H1 (cell line): ENCODE measurements around the gene CDC42EP3. TPM values are rescaled to one million over a fixed set of nuclear protein-coding genes. Genes with fewer than 3 reads are reported as not detected.

Experiments
- CTCF ChIA-PET: fragments of 300-600 bp; sonication (Branson Sonifier 250); formaldehyde crosslinking; loops from one replicate; lab custom pipeline; 2021; ENCODE audit not compliant: partially characterized antibody; lab: Charles Lee
- POLR2A ChIA-PET: fragments of 300-600 bp; sonication (Branson Sonifier 250); formaldehyde crosslinking; loops from one replicate; lab custom pipeline; 2021; ENCODE audit warnings: inconsistent platforms; ENCODE audit not compliant: partially characterized antibody; lab: Charles Lee
- DNase-seq, 2 experiments: peaks; one replicate each; pipeline versions ENCODE4 v3.0.0 to v3.0.0-alpha.2; 2010 to 2022; ENCODE audit warnings: low spot score in 2 of 2, low read depth in 1 of 2, mixed read lengths in 1 of 2
- FAIRE-seq: peaks from 2 replicates; lab custom pipeline; 2011; peaks lifted over from hg19 to GRCh38; lab: Jason Lieb, UNC
- H2AFZ ChIP-seq: 2 replicates; pipeline ENCODE4 v1.8.1; 2012; ENCODE audit warnings: low read length, inconsistent platforms
- H2AK5ac ChIP-seq: 2 replicates; pipeline ENCODE4 v1.6.1; 2013; ENCODE audit warnings: low read depth, low read length
- H2BK120ac ChIP-seq: replicated peaks from 2 replicates; pipeline ENCODE3; 2013; ENCODE audit warnings: low read depth, low read length, inconsistent platforms
- H2BK12ac ChIP-seq: 2 replicates; pipeline ENCODE4 v1.6.1; 2013; ENCODE audit warnings: low read depth, low read length
- H2BK15ac ChIP-seq: 2 replicates; pipeline ENCODE4 v1.6.1; 2013; ENCODE audit warnings: low read length
- H2BK20ac ChIP-seq: 2 replicates; pipeline ENCODE4 v1.6.1; 2013; ENCODE audit warnings: low read length
- H2BK5ac ChIP-seq: 2 replicates; pipeline ENCODE4 v1.6.1; 2013; ENCODE audit warnings: low read depth, low read length
- H3K14ac ChIP-seq: 2 replicates; pipeline ENCODE4 v1.6.1; 2013; ENCODE audit warnings: inconsistent platforms; ENCODE audit not compliant: insufficient read length
- H3K18ac ChIP-seq: 2 replicates; pipeline ENCODE4 v1.6.1; 2013; ENCODE audit warnings: low read length; ENCODE audit errors: extremely low read depth
- H3K23ac ChIP-seq: 2 replicates; pipeline ENCODE4 v1.6.1; 2013; ENCODE audit warnings: inconsistent platforms; ENCODE audit not compliant: insufficient read length
- H3K23me2 ChIP-seq: 2 replicates; pipeline ENCODE4 v1.6.1; 2013; ENCODE audit warnings: low read depth, low read length
- H3K27ac ChIP-seq: 2 replicates; pipeline ENCODE4 v1.6.1; 2011; ENCODE audit warnings: low read depth, low read length, inconsistent platforms
- H3K27me3 ChIP-seq, 4 experiments: replicated peaks in 1 of 4; 1 replicate in 1 of 4; 2 replicates in 3 of 4; pipeline versions ENCODE4 v1.6.1 to v1.8.1; 2011 to 2013; ENCODE audit warnings: low read length in 3 of 4, mild to moderate bottlenecking in 3 of 4, inconsistent platforms in 2 of 4, mixed read lengths in 2 of 4, moderate library complexity in 1 of 4; ENCODE audit not compliant: control insufficient read depth in 3 of 4, insufficient read depth in 3 of 4; ENCODE audit errors: extremely low read depth in 1 of 4
- H3K36me3 ChIP-seq, 4 experiments: 2 replicates each; pipeline versions ENCODE4 v1.6.1 to v1.8.1; 2011 to 2013; ENCODE audit warnings: mild to moderate bottlenecking in 4 of 4, low read length in 3 of 4, moderate library complexity in 2 of 4, control low read depth in 1 of 4, inconsistent platforms in 1 of 4; ENCODE audit not compliant: insufficient read depth in 4 of 4, control insufficient read depth in 2 of 4
- H3K4ac ChIP-seq: replicated peaks from 2 replicates; pipeline ENCODE3; 2013; ENCODE audit warnings: low read length, low read depth, mixed read lengths, inconsistent platforms; ENCODE audit not compliant: insufficient read length
- H3K4me1 ChIP-seq, 4 experiments: replicated peaks in 1 of 4; 1 replicate in 1 of 4; 2 replicates in 3 of 4; pipeline versions ENCODE4 v1.6.1 to v1.8.1; 2011 to 2013; ENCODE audit warnings: low read length in 3 of 4, inconsistent platforms in 2 of 4, mixed read lengths in 1 of 4; ENCODE audit not compliant: insufficient read depth in 4 of 4, control insufficient read depth in 3 of 4
- H3K4me2 ChIP-seq, 2 experiments: 2 replicates each; pipeline versions ENCODE4 v1.6.1 to v1.8.1; 2011 to 2013; ENCODE audit warnings: low read depth in 2 of 2, low read length in 2 of 2, control low read depth in 1 of 2, inconsistent platforms in 1 of 2, mild to moderate bottlenecking in 1 of 2; ENCODE audit not compliant: insufficient read depth in 1 of 2
- H3K4me3 ChIP-seq, 4 experiments: fragments of 200-600, 300-600 bp in 1 of 4; sonication (generic), shearing (Covaris generic), sonication (Bioruptor Twin) in 1 of 4; 2 replicates each; pipeline versions ENCODE4 v1.5.1 to v1.8.1; 2011 to 2016; ENCODE audit warnings: low read length in 4 of 4, low read depth in 3 of 4, control low read depth in 2 of 4, inconsistent platforms in 2 of 4, mild to moderate bottlenecking in 2 of 4, mixed read lengths in 1 of 4, moderate library complexity in 1 of 4; ENCODE audit not compliant: insufficient read depth in 2 of 4; ENCODE audit errors: extremely low read depth in 1 of 4
- H3K56ac ChIP-seq: replicated peaks from 2 replicates; pipeline ENCODE3; 2013; ENCODE audit warnings: low read depth, mild to moderate bottlenecking, mixed read lengths, low read length, inconsistent platforms; ENCODE audit not compliant: insufficient read length
- H3K79me1 ChIP-seq: 2 replicates; pipeline ENCODE4 v1.6.1; 2013; ENCODE audit warnings: low read depth, low read length, control low read depth
- H3K79me2 ChIP-seq, 2 experiments: 2 replicates each; pipeline versions ENCODE4 v1.6.1 to v1.8.1; 2012 to 2013; ENCODE audit warnings: low read length in 2 of 2, mild to moderate bottlenecking in 2 of 2, inconsistent platforms in 1 of 2; ENCODE audit not compliant: insufficient read depth in 2 of 2, control insufficient read depth in 1 of 2
- H3K9ac ChIP-seq, 4 experiments: replicated peaks in 1 of 4; 1 replicate in 1 of 4; 2 replicates in 3 of 4; pipeline versions ENCODE4 v1.6.1 to v1.8.1; 2011 to 2013; ENCODE audit warnings: low read depth in 3 of 4, low read length in 3 of 4, control low read depth in 2 of 4, mild to moderate bottlenecking in 2 of 4, moderate library complexity in 2 of 4, inconsistent platforms in 1 of 4; ENCODE audit errors: extremely low read depth in 1 of 4
- H3K9me3 ChIP-seq, 2 experiments: 2 replicates each; pipeline versions ENCODE4 v1.6.1 to v1.8.1; 2012 to 2013; ENCODE audit warnings: mild to moderate bottlenecking in 2 of 2, moderate library complexity in 2 of 2, control low read depth in 1 of 2, inconsistent platforms in 1 of 2, low read depth in 1 of 2, low read length in 1 of 2, mixed read lengths in 1 of 2; ENCODE audit not compliant: insufficient read depth in 2 of 2
- H4K20me1 ChIP-seq, 2 experiments: replicated peaks in 1 of 2; 2 replicates each; pipeline versions ENCODE3 to v1.8.1; 2011 to 2013; ENCODE audit warnings: inconsistent platforms in 2 of 2, low read length in 2 of 2, mild to moderate bottlenecking in 1 of 2; ENCODE audit not compliant: insufficient read depth in 2 of 2, control insufficient read depth in 1 of 2
- H4K5ac ChIP-seq: 2 replicates; pipeline ENCODE4 v1.6.1; 2013; ENCODE audit warnings: low read length, low read depth, mixed read lengths, inconsistent platforms; ENCODE audit not compliant: insufficient read length
- H4K8ac ChIP-seq: 2 replicates; pipeline ENCODE4 v1.8.0; 2013; ENCODE audit warnings: mild to moderate bottlenecking, moderate library complexity, low read length, inconsistent platforms; ENCODE audit not compliant: insufficient read depth; ENCODE audit errors: extremely low read depth
- H4K91ac ChIP-seq: replicated peaks from 2 replicates; pipeline ENCODE3; 2013; ENCODE audit warnings: low read length, mixed read lengths, inconsistent platforms; ENCODE audit not compliant: insufficient read length
- GABPA ChIP-seq: IDR thresholded peaks from 2 replicates; pipeline ENCODE4 v1.6.1; 2011; ENCODE audit warnings: mild to moderate bottlenecking, low read length, moderate library complexity, borderline replicate concordance; ENCODE audit not compliant: insufficient read depth
- KDM1A ChIP-seq: fragments of 200-600, 300-600 bp; sonication (generic); IDR thresholded peaks from 2 replicates; pipeline ENCODE4 v1.7.1; 2016; ENCODE audit warnings: mild to moderate bottlenecking, low read length, borderline replicate concordance
- POLR2A ChIP-seq, 2 experiments: IDR thresholded peaks; 1 replicate in 1 of 2; 2 replicates in 1 of 2; pipeline ENCODE4 v1.6.1; 2011; ENCODE audit warnings: low read depth in 2 of 2, low read length in 2 of 2, mild to moderate bottlenecking in 2 of 2; ENCODE audit errors: control extremely low read depth in 1 of 2
- RFX5 ChIP-seq: IDR thresholded peaks from 2 replicates; pipeline ENCODE4 v1.6.1; 2011; ENCODE audit warnings: low read depth, low read length, improper control_type of control experiment, borderline replicate concordance
- SUZ12 ChIP-seq: fragments of 200-600 bp; sonication (generic); IDR thresholded peaks from 2 replicates; pipeline ENCODE4 v1.6.1; 2012; ENCODE audit warnings: mild to moderate bottlenecking, inconsistent platforms, low read length, moderate library complexity, mixed read lengths
- WGBS, 2 experiments: shearing (Covaris generic) in 1 of 2; methylation state at CpG; one replicate each; pipeline versions ENCODE4 v1.1.6 to v1.1.7; 2013 to 2015; ENCODE audit warnings: low lambda C conversion rate in 2 of 2, mixed read lengths in 2 of 2, inconsistent platforms in 1 of 2, low coverage in 1 of 2, missing lambda C conversion rate in 1 of 2; ENCODE audit not compliant: insufficient replicate concordance in 2 of 2, insufficient coverage in 1 of 2, insufficient read length in 1 of 2; ENCODE audit errors: extremely low coverage in 1 of 2, missing lambda C conversion rate in 1 of 2; 5-methylcytosine and 5-hydroxymethylcytosine counted together
- polyA plus RNA-seq, 7 experiments: library from polyadenylated mRNA; depleted of rRNA in 3 of 7; stranded (reverse) in 5 of 7; unstranded in 2 of 7; fragments of >200 nt in 5 of 7; fragments of 200-250 nt in 2 of 7; gene quantifications; 1 replicate in 5 of 7; 2 replicates in 1 of 7; 4 replicates in 1 of 7; pipeline versions ENCODE4 v1.2.1 to v1.2.3, GENCODE V29; 2011 to 2013; ENCODE audit warnings: missing spikeins in 2 of 7, mixed read lengths in 2 of 7
- total RNA-seq: library from RNA; stranded (reverse); fragmentation: NEBNext Ultra II Directional; extraction: Animal tissue kit (Norgen Biotek cat#: 25700); gene quantifications from 2 replicates; pipeline ENCODE4 v1.2.1, GENCODE V29; 2021

CDC42EP3 gene
- total and polyA plus RNA-seq, 2 of the 8 experiments (the other 6 are each of a cell fraction or from before 2014, with no cell fraction given) = 18.4 to 24.7 TPM

DNA sequence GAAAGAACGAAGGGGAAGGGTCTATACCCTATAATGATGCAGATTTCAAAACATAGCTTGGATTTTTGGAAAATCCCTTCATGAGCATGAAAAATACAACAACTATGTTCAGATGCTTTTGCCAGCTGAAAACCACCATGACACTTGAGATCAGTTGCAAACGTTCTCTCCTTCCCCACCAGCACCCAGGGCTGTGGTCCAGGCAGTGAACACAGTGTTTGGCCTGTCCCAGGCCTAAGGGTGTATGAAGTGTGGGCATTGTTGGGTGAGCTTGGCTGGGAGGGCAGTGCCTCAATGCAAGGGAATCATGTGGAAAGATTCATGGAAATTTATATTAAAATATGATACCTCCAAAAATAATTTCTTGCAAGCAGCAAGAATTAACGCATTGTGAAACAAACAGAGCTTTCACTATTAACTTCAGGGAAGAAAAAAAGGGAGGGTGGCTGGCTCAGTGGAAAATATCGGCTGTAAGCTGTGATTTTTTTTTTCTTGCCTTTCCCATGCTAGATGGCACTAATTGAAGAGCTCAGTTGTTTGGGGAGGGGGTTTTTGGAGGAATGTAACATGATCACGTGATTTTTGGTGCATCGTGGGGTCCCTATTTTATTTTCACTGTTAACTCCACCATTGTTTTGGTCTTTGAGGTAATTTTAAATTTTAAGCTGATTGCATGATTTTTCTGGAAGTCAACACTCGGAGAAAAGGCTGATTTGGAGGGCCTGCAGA lies 52.0 kb downstream of the CDC42EP3 start:
- H3K79me1 ChIP-seq = no peaks in the 10 kb centered on the region
- ChIA-PET CTCF (interaction anchor here (0.6 to 1.6 kb wide), 5 partner anchors 13 to 223 kb away, joined by 3 to 9 read pairs (median 4); no protein-coding TSS in a partner anchor), POLR2A (no interaction called here)
- no peaks in the 10 kb centered on the region; a peak in 1 of 7 replicates for H3K27me3 ChIP-seq
- no peak overlapping the region for H4K91ac ChIP-seq
- H3K36me3 ChIP-seq = no peaks in the 10 kb centered on the region
- H2BK15ac ChIP-seq = no peak overlapping the region
- H3K56ac ChIP-seq = no peak overlapping the region
- H3K18ac ChIP-seq = no peak overlapping the region
- no peak overlapping the region for H2BK5ac ChIP-seq
- H3K79me2 ChIP-seq = no peaks in the 10 kb centered on the region
- H3K4ac ChIP-seq = no peak overlapping the region
- FAIRE-seq (no peak), DNase-seq (no peak)
- H2BK12ac ChIP-seq = no peak overlapping the region
- TF ChIP-seq SUZ12 (no peak), POLR2A (IDR thresholded peaks at IDR 0.05; ENCODE audit: control extremely low read depth in 1 of 2, low read depth in 2 of 2, low read length in 2 of 2) (no peak), GABPA (no peak), RFX5 (no peak), KDM1A (no peak)
- no peak overlapping the region for H4K8ac ChIP-seq
- no peak overlapping the region for H2AK5ac ChIP-seq
- H3K27ac ChIP-seq = no peak overlapping the region
- H3K23me2 ChIP-seq = no peaks in the 10 kb centered on the region
- 88% methylated on average over 7 of the region's 7 CpGs; no CpG with 5 or more reads in 1 of the 2 experiments for WGBS, 2 experiments
- H3K9ac ChIP-seq = no peak overlapping the region
- H4K5ac ChIP-seq = no peak overlapping the region
- no peaks in the 10 kb centered on the region for H3K9me3 ChIP-seq
- no peak overlapping the region for H3K4me3 ChIP-seq
- no peak overlapping the region; the same call in 1 of the 2 replicates for H2AFZ ChIP-seq
- H4K20me1 ChIP-seq = no peaks in the 10 kb centered on the region
- H2BK20ac ChIP-seq = no peak overlapping the region
- peaks cover 0 to 2% (median 0%) of the 10 kb centered on the region in 4 experiments; a peak in 1 of 7 replicates for H3K4me1 ChIP-seq
- no peak overlapping the region for H2BK120ac ChIP-seq
- no peak overlapping the region for H3K4me2 ChIP-seq
- no peak overlapping the region for H3K23ac ChIP-seq
- H3K14ac ChIP-seq = no peak overlapping the region
